GM20431 (cell line): Measurements from ENCODE around the gene ABHD2.
"Not testable (repeated sequence)": the region's sequence is repeated elsewhere in the genome, so short reads cannot be mapped to it uniquely, and the experiment has no call there.

Experiments
- in situ Hi-C: fragments of 300-500 bp; cut with MseI, MboI; formaldehyde crosslinking; loops from one replicate; pipeline ENCODE4 v1.15.0; 2020; ENCODE audit warnings: low sequenced_read_pairs; ENCODE audit not compliant: unreplicated experiment

ABHD2 gene

GRCh38 chr15:89201465-89202005, 113.3 kb downstream of the ABHD2 start:
- in situ Hi-C loops, result no loop called here

DNA sequence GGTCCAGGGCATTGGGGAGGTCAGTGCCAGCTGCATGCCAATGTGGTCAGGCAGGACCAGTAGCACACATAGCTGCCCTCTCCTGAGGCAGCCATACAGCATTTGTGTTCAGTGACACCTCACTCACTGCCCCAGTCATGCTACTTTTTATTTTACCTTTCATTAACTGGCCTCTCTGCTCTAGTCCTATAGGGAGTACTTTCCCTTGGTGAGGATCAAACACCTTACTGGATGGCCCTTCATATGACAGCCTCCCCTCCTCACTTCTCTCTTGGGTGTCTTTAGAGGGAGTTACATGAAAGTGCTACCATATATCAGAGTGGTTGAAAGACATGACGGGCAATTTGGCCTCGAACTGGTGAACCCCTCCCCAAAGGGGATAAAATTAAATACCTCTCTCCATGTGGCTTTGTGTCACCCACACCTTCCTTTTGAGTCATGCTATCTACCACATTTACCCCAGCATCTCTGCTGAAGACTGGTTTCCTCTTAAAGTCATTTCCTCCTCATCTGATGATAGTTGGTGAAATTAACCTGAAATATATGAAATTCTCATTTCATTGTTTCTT, 115.5 kb downstream of the ABHD2 start:
- in situ Hi-C loops, result no loop called here

GRCh38 chr15:89205991-89206585, 117.8 kb downstream of the ABHD2 start:
- in situ Hi-C loops, result no loop called here

DNA sequence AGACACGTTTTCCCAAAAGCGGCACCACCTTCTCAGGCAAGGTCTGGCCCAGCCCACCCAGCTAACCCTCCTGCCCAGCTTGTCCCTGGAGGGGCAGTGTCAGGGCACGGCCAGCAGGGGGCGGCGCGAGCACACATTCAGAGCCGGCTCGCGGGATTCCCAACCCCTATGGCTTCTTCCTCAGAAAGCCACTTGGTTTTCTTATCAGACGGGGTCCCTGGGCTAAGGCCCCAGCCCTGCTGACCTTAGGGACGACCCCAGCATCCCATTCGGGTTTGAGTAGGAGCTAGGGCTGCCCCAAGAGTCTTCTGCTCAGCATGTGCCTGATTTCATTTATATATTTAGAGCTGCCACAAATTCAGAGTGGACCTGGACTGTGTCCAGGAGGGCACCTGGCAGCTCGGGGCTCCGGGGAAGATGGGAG, 118.7 kb downstream of the ABHD2 start:
- in situ Hi-C loops, result no loop called here

DNA sequence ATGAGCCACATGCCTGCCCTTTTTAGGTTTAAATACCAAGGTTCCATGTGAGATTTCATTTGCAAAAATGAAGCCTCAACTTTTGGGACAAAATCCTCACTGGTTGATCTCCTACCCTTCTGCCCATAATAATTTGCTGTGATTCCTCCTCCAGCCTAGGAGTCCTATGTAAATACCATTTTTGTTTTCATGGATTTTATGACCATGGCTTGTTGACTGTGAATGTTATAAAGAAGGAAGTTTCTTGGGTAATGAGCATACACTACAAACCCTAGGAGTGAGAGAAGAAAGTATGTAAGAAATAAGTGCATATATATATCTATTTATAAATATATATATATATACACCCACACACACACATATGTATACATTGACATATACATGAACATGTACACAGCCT, 120.0 kb downstream of the ABHD2 start:
- in situ Hi-C loops, result no loop called here

DNA sequence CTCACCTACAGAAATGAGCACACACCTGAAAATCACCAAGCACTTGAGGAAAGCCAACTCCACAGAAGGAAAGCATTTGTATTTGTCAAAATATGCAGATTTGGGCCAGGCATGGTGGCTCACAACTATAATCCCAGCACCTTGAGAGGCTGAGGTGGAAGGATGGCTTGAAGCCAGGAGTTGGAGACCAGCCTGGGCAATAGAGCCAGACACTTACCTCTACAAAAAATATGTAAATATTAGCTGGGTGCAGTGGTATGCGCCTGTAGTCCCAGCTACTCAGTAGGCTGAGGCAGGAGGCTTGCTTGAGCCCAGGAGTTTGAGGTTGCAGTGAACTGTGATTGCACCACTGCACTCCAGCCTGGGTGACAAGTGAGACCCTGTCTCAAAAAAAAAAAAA, 120.8 kb downstream of the ABHD2 start:
- in situ Hi-C loops, result no loop called here

GRCh38 chr15:89211678-89212170, 123.5 kb downstream of the ABHD2 start:
- in situ Hi-C loops, result no loop called here

- in situ Hi-C loops, result no loop called here
Measured at GRCh38 chr15:89215627-89216026, 127.4 kb downstream of the ABHD2 start.

GRCh38 chr15:89217031-89217430, 128.8 kb downstream of the ABHD2 start:
- in situ Hi-C loops, result no loop called here

- in situ Hi-C loops, result no loop called here
Measured at GRCh38 chr15:89217686-89218376, 129.6 kb downstream of the ABHD2 start.

GRCh38 chr15:89218531-89218930, 130.3 kb downstream of the ABHD2 start:
- in situ Hi-C loops, result no loop called here

DNA sequence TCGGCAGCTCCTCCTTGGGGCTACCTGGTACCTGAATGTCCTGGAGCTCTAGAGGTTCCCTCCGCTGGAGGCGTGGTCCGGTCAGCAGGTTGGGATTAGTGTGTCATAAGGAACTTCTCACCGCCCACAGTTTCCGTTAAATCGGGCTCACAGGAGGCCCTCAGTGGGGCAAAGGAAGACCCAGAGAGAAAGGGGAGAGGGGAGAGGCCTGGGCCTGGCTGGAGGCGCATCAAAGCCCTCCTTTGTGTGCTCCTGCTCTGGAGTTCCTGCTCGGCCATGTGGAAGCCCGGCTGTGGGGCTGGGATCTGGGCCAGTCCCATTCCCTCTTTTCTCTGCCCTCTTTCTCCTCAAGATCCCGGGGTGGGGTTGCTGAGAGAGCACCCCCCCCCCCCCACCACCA, 133.3 kb downstream of the ABHD2 start, which contains the start of gene RLBP1:
Gene RLBP1 (minus strand): TSS at position 37 of the 400 bp plus-strand sequence. CDS start 2,604 bp downstream, outside the sequence.
- in situ Hi-C loops, result no loop called here

DNA sequence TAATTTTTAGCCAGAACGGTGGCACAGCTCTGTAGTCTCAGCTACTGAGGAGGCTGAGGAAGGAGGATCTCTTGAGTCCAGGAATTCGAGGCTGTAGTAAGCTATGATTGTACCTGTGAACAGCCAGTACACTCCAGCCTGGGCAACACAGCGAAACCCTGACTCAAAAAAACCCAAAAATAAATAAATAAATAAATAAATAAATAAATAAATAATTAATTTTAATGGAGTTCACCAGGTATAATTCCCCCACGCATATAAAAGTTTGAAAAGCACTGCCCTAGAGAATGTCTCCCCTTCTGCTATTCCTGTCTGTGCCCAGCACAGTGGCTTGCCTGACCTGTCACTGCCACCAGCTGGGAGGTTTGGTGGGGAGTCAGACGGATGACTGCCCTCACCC, 137.3 kb downstream of the ABHD2 start:
- in situ Hi-C loops, result no loop called here

DNA sequence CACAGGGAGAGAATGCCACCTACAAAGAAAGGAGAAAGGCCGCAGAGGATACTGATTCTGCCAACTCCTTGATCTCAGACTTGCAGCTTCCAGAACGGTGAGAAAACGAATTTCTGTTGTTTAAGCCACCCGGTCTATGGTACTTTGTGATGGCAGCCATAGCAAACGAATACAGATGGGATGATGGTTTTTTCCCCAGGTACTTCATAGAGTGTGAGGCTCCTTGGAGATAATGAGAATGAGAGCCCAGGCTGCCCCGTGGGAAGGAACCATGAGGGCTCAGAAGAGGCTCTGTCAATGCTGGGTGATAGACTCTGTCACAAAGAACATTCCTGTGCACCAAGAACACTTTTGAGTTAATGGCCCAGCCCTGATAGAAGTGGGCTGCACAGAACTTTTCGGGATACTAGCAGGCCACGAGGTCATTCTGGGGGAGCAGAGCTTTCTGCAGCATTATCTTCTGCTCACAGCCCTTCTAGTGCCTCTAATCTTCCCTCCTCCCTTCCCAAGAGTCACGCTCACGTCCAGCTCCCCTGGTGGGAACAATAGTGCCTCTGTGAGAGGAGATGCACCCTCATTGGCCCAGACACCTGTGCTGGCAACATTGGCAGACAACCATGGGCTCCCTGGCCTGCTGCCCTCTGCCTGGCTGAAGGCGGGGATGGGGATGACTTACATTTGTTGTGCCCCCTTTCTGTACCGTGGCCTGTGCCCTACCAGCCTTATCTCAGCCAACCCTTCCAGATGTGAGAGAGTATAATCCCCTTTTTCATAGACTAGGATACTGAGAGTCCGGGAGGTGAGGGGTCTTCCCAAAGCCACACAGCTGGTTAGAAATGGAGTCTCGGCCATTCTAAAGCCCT, 138.3 kb downstream of the ABHD2 start:
- in situ Hi-C loops, result no loop called here

DNA sequence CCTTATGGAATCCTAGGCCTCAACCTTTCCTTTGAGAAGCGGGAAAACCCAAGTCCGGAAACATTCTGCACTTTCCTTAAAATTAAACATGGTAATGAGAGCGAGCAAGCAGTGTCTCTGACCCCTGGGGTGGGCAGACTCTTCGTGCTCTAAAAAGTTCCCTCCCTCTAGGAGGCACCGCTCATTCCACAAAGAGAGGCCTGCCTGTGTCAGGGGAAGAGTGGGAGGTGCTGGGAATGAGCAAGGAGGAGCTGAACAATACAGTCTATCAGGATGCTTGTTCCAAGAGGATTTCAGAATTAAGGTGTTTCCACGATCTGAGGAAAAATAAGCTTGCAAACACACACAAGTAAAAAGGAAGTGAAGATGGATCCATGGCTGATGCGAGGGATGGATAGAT, 139.2 kb downstream of the ABHD2 start:
- in situ Hi-C loops, result no loop called here

DNA sequence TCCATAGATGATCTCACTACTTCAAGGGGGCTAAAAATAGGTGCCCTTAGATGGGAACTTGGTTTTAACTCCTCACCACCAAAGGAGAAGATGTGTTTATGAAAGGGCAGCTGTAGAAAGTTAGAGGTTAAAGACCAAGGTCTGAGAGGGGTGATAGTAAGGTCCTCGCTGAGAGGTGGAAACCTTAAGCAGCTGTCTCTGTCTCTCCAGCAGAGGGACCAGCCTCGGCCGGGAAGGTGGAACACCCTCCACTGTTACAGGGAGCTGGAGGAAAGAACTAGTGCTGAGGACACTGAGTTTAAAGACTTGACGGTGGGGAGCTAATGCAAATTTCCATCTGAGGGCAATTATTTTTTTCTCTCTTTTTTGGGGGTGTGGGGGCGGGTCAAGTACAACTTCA, 142.0 kb downstream of the ABHD2 start:
- in situ Hi-C loops, result no loop called here

DNA sequence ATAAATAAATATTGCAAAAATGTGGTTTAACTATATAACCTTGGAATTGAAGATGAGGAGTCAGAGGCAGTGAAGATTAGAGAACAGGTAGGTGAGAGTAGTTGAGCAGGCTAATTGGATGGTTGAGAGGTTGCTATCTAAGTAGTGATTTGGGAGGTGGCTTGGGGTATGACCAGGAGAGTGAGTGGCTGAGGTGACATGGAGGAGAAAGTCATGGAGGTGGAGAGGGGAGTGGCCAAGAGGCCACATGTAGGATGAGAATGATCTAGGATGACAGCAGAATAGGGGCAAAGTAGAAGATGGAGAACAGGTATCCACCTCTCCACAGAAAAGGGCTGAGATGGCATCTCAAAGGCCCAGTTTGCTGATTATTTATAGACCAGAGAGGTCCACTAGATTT, 143.6 kb downstream of the ABHD2 start:
- in situ Hi-C loops, result no loop called here

- in situ Hi-C loops, result not testable (repeated sequence)
Measured at GRCh38 chr15:89239883-89240810, 151.9 kb downstream of the ABHD2 start.

DNA sequence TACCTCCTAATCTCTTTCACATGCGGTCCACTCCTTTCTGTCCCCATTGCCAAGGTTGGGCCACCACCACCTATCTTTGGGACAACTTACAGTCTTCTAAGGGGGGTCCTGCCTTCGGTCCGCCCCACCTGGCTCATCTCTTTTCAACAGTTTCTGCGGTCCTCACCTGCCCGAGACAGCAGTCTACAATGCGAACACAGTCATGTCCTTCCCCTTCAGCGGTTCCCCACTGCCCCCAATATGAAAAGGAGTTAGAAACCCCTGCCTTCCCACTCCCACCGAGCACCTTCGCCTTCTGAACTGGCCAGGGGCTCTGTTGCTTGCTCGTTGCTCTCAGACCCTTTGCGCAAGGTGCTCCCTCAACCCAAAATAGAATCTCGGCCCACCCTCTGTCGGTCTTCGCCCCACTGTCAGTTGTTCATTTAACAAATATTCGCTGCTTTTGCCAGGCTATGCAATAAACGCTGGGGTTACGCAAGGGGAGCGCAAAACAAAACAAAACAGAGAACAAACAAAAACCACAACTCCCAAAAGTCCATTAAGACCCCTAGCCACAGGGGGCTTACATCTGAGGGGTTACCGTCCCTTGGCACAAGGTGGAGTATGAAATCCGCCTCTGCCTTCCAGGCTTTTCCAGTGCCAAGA, 154.9 kb downstream of the ABHD2 start:
- in situ Hi-C loops, result no loop called here
